ENCODE results near the gene RCAN1.

RCAN1 gene

GRCh38 chr21:34536820-34537219, 78.1 kb downstream of the RCAN1 start:
- no peak for DNase-seq

GRCh38 chr21:34536311-34536710, 78.6 kb downstream of the RCAN1 start:
- DNase-seq: no peak

GRCh38 chr21:34535886-34536285, 79.0 kb downstream of the RCAN1 start:
- no peak for DNase-seq

GRCh38 chr21:34534522-34534921, 80.4 kb downstream of the RCAN1 start:
- DNase-seq: no peak

- DNase-seq: no peak
Observed at GRCh38 chr21:34533938-34534337, 81.0 kb downstream of the RCAN1 start.

GRCh38 chr21:34531399-34531798, 83.5 kb downstream of the RCAN1 start:
- DNase-seq: no peak

- no peak for DNase-seq
Observed at GRCh38 chr21:34530261-34530660, 84.7 kb downstream of the RCAN1 start.

GRCh38 chr21:34528131-34528561, 86.8 kb downstream of the RCAN1 start:
- DNase-seq: no peak

GRCh38 chr21:34526618-34527290, 88.2 kb downstream of the RCAN1 start:
- no peak for DNase-seq

GRCh38 chr21:34526241-34526617, 88.7 kb downstream of the RCAN1 start:
- no peak for DNase-seq

- DNase-seq: no peak
Observed at GRCh38 chr21:34524646-34525601, 90.0 kb downstream of the RCAN1 start.

GRCh38 chr21:34523019-34523555, 91.8 kb downstream of the RCAN1 start:
- DNase-seq: no peak

- DNase-seq: no peak
Observed at GRCh38 chr21:34522284-34522683, 92.6 kb downstream of the RCAN1 start.

- DNase-seq: no peak
Observed at GRCh38 chr21:34521561-34521960, 93.4 kb downstream of the RCAN1 start.

GRCh38 chr21:34520764-34521508, 94.0 kb downstream of the RCAN1 start:
- no peak for DNase-seq

GRCh38 chr21:34520281-34520680, 94.6 kb downstream of the RCAN1 start:
- DNase-seq: no peak

- DNase-seq: no peak
Observed at GRCh38 chr21:34519694-34520093, 95.2 kb downstream of the RCAN1 start.

- no peak for DNase-seq
Observed at GRCh38 chr21:34519016-34519415, 95.9 kb downstream of the RCAN1 start.

GRCh38 chr21:34518301-34518700, 96.6 kb downstream of the RCAN1 start:
- DNase-seq: no peak

GRCh38 chr21:34517491-34518245, 97.2 kb downstream of the RCAN1 start:
- no peak for DNase-seq

- DNase-seq: no peak
Observed at GRCh38 chr21:34517039-34517438, 97.9 kb downstream of the RCAN1 start.

- DNase-seq: no peak
Observed at GRCh38 chr21:34514576-34515115, 100.3 kb downstream of the RCAN1 start.

Data from CD4-positive, alpha-beta T cell treated with Interleukin-17A for 4 hours (primary cell).